Measurements from ENCODE around the gene ABI1.

GRCh38 chr10:26854524-26854923, 6.2 kb downstream of the ABI1 start:
- no peak for TF ChIP-seq CTCF (IDR thresholded peaks at IDR 0.05)
- TF ChIP-seq POLR2A (IDR thresholded peaks at IDR 0.05) = no peak
